Activated T-cell treated with anti-CD3 and anti-CD28 coated beads, Interleukin-2, amount 50 U/mL, for 48 hours (primary cell): ENCODE measurements around the gene OR56A1.

Experiments
- DNase-seq, 2 experiments: peaks; one replicate each; pipeline ENCODE4 v3.0.0-alpha.2; 2020

Gene OR56A1

DNA sequence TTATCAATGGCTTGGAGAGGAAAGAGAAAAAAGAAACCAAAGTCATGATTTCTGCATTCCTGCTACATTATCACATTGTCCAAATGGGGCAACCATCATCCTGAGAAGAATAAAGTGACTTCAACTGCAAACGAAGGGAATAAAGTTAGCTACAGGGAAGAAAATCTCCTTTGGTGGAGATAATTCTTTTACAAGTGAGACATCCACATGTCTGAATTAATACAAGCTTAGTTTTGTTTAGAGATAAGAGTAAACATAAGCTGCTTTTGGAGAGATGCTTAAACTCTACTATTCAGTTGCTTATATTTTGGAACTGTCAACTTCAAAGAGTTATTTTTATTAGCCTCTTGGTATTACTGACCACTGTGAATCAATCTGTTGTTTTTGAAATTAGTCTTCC lies 43.7 kb downstream of the OR56A1 start, which contains the start of gene OR52L1:
Gene OR52L1 (minus strand): TSS at position 101 of the 400 bp plus-strand sequence. CDS start 55 bp downstream, at position 46.
- no peak for DNase-seq

DNA sequence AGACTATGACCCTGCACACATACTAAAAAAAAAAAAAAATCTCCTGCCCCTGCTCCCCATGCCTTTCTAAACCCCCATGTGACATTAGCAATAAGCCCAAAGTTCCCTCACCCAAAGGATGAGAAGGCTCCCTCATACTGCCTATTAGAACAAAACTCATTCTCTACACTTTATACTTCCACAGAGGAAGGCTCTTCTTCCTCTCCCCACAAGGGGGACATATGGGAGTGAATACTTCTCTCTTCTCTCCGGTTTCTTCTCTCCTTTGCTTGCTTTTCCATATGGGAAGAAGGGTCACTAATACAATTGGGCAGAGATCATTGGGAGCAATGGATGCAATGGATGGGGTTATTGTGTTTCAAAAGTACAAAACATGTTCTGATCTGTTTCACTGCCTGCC lies 47.1 kb downstream of the OR56A1 start:
- DNase-seq = no peak

DNA sequence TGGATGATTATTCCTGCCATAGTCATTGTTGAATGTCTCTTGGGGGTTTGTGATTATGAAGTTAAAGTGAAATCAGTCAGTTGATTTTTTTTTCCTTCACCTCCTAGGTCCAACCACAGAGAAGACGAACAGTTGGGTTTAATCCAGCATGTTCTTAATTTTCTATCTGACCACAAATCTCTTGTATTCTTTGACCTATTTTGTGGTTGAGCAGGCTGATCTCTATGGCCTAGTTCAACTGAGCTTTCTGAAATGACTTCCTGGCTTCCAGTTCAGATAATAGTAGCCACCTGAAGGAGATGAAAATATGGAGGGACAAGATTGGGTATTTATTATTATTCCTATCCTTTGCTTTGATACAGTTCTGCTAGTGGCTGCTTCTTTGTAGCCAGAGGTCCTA lies 57.0 kb downstream of the OR56A1 start:
- DNase-seq = no peak
